PFSK-1 (cell line): Measurements from ENCODE around the gene MRTO4.

ENCODE experiments used
- FOXP2 ChIP-seq: optimal IDR thresholded peaks from 2 replicates; pipeline ENCODE3; 2011; ENCODE audit warnings: borderline replicate concordance, control low read depth, inconsistent platforms; ENCODE audit not compliant: insufficient read depth; ENCODE audit errors: extremely low read length, extremely low read depth
- POLR2AphosphoS5 ChIP-seq: IDR thresholded peaks from 2 replicates; pipeline ENCODE4 v1.6.1; 2012; ENCODE audit warnings: low read depth, mild to moderate bottlenecking, control low read depth, low read length, moderate library complexity
- SIN3A ChIP-seq: IDR thresholded peaks from 2 replicates; pipeline ENCODE4 v1.6.1; 2012; ENCODE audit warnings: mild to moderate bottlenecking, low read length, moderate library complexity, borderline replicate concordance; ENCODE audit not compliant: insufficient read depth
- TAF1 ChIP-seq: IDR thresholded peaks from 2 replicates; pipeline ENCODE4 v1.6.1; 2012; ENCODE audit warnings: low read length, control low read depth, borderline replicate concordance; ENCODE audit not compliant: insufficient read depth
- TF ChIP-seq, protein P1 (sequence below), 2 experiments: IDR thresholded peaks; 2 replicates each; pipeline versions ENCODE4 v1.6.1 to v1.8.0; 2011 to 2012; ENCODE audit warnings: low read depth in 2 of 2, low read length in 2 of 2, control low read depth in 1 of 2, inconsistent platforms in 1 of 2, mild to moderate bottlenecking in 1 of 2, moderate library complexity in 1 of 2; ENCODE audit not compliant: insufficient read depth in 1 of 2

The MRTO4 gene

DNA sequence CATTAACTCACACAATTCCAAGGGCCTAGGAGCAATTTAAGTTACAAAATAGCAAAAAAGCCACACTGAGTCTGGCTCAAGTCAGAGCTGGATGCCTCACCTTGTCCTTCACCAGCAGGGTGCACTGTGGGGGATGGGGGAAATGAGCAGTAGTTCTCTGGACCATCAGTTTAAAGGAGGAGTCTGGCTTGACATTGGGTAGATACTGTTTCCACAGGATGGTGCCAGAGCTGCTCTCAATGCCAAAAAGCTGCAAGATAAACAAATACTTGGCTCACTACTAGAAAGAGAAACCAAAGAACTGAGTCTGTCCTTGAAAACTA lies 19.1 kb upstream of the MRTO4 start:
- TF ChIP-seq, protein P1, sequence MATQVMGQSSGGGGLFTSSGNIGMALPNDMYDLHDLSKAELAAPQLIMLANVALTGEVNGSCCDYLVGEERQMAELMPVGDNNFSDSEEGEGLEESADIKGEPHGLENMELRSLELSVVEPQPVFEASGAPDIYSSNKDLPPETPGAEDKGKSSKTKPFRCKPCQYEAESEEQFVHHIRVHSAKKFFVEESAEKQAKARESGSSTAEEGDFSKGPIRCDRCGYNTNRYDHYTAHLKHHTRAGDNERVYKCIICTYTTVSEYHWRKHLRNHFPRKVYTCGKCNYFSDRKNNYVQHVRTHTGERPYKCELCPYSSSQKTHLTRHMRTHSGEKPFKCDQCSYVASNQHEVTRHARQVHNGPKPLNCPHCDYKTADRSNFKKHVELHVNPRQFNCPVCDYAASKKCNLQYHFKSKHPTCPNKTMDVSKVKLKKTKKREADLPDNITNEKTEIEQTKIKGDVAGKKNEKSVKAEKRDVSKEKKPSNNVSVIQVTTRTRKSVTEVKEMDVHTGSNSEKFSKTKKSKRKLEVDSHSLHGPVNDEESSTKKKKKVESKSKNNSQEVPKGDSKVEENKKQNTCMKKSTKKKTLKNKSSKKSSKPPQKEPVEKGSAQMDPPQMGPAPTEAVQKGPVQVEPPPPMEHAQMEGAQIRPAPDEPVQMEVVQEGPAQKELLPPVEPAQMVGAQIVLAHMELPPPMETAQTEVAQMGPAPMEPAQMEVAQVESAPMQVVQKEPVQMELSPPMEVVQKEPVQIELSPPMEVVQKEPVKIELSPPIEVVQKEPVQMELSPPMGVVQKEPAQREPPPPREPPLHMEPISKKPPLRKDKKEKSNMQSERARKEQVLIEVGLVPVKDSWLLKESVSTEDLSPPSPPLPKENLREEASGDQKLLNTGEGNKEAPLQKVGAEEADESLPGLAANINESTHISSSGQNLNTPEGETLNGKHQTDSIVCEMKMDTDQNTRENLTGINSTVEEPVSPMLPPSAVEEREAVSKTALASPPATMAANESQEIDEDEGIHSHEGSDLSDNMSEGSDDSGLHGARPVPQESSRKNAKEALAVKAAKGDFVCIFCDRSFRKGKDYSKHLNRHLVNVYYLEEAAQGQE (IDR thresholded peaks at IDR 0.05; ENCODE audit: insufficient read depth in 1 of 2, low read depth in 2 of 2, low read length in 2 of 2): no peak
- TF ChIP-seq FOXP2 (no peak), POLR2AphosphoS5 (no peak), TAF1 (no peak), SIN3A (no peak)

DNA sequence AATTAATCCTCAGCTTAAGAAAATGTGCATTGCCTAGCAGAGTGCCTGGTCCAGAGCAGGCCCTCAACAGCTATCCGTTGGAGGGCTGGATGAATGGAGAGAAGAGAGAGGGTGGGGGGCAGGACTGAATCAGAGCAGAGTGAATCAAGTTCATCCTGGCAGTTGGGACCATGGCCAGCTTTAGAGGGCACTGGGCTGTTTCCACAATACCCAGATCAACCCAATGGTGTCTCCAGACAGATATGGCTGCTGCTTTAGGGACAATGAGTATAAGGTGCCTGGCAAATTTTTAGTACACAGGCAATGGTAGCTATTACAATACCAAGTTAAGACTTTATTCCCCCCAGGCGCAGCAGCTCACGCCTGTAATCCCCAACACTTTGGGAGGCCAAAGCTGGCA lies 17.4 kb upstream of the MRTO4 start:
- no peak for TF ChIP-seq POLR2AphosphoS5
- no peak for TF ChIP-seq TAF1
- TF ChIP-seq FOXP2: no peak
- no peak for TF ChIP-seq SIN3A
- TF ChIP-seq, protein P1 (IDR thresholded peaks at IDR 0.05; ENCODE audit: insufficient read depth in 1 of 2, low read depth in 2 of 2, low read length in 2 of 2): no peak

DNA sequence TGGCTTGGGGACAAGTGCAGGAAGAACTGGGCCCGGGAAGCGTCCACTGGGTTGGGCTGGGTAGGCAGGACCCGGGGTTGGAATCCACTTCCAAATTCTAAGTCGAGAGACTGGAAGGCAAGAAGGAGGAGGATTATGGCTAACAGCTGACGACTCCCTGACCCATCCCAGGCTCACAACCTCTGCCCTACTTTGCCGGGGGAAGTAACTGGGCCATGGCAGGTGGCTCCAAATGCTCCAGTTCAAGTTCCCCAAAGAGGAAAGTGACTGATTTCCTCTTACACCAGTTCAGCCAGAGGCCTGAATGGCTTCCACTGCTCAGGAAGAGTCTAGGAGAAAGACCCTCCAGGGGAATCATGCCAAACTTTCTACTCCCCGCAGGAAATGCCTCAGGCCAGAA lies 11.7 kb upstream of the MRTO4 start:
- TF ChIP-seq FOXP2 (no peak), TAF1 (no peak), POLR2AphosphoS5 (no peak), SIN3A (no peak)
- TF ChIP-seq, protein P1 (IDR thresholded peaks at IDR 0.05; ENCODE audit: insufficient read depth in 1 of 2, low read depth in 2 of 2, low read length in 2 of 2): no peak

DNA sequence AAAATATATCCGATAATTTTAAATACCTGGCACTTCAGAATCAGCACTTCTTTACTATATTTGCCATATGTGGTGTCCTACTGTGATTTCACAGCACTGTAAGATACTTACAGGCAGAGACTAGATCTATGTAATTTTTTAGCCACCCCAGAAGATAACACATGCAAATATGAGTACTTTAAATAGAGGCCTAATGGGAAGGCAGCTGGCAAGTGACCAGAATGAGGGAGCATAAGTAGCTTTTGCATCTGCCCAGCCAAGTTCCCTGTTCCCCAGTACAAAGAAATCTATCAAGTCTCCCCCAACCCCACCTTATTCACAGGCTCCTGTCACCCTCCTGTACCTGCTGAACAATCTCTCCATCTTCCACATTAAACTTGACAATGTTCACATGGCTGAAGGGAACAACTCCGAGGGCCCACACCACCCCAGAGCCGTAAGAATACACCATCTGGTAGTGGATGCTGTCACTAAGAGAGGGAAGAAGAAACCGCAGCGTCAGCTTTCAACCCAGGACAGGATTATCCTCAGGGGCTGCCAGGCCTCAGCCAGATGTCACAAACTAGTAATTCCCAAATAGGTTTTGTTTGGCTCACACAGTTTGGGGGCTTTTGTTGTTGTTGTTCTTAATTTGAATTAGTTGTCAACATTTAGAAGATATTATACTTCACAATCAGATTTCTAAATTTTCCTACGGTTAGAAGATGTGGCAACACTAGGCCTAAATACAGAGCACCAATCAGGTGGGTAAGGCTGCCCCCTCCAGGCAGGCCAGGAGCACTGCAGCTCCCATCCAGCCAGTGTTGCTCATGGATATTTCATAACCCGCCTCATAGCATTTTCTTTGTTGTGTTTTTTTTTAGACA lies 10.7 kb upstream of the MRTO4 start:
- TF ChIP-seq, protein P1 (IDR thresholded peaks at IDR 0.05; ENCODE audit: insufficient read depth in 1 of 2, low read depth in 2 of 2, low read length in 2 of 2): no peak
- TF ChIP-seq TAF1: no peak
- no peak for TF ChIP-seq SIN3A
- no peak for TF ChIP-seq POLR2AphosphoS5
- no peak for TF ChIP-seq FOXP2
